Forelimb muscle (tissue), 1 donor: ENCODE results near the gene FRY. TPM values are rescaled to one million over a fixed set of nuclear protein-coding genes. Genes with fewer than 3 reads are reported as not detected.

Experiments
- DNase-seq: peaks from one replicate; pipeline ENCODE4 v3.0.0-alpha.2; 2013; ENCODE audit warnings: low read depth
- polyA plus RNA-seq: library from polyadenylated mRNA; unstranded; fragments of 120-200 nt; gene quantifications from one replicate; pipeline ENCODE4 v1.2.1, GENCODE V29; 2013; ENCODE audit not compliant: insufficient read length

FRY gene
- polyA plus RNA-seq, 1 donor = 53.1 TPM

DNA sequence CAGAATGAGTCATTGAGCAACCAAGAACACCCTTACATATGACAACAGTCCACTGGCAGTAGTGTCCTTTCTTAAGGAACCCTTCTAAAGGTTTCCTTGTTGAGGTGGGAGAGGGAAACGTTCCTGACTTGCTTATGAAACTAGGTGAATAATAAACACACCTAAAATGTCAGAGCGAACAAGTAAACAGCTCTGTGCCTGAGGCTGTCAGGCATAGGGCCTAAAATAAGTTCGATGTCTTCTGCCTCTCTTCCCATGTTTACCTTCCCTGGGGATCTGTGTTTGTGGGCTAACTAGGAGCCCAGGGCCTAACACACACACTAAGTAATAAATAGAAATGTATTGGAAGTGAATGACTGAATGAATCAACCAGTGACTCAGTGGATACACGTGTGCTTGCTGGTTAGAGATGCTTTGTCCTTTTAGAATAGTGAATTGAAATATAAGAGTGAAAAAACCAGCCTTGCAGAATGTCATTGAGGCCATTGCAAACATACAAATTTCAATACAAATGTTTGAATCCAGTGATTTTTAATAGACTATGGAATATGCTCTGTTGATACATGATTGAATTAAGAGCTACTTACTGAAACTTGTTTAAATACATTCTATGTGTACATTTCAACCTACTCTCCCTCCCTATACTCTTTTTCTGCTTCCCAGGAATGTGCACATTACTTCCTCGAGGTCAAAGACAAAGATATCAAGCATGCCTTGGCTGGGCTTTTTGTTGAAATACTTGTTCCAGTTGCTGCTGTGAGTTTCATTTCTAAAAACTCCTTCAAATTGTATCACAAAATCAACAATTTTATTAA lies 102.9 kb downstream of the FRY start:
- no peak for DNase-seq

DNA sequence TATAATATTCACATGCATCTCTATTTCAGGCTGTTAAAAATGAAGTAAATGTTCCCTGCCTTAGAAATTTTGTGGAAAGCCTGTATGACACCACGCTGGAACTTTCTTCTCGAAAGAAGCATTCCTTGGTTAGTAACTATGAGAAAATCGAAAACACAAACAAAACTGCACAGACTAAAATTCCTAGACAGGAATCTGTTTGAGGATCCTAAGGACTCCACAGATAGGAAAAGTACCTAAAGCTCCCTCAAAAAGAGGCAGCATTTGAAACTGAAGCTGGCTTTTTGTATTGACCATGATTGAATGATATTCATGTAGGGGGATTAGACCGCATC lies 103.4 kb downstream of the FRY start:
- no peak for DNase-seq

DNA sequence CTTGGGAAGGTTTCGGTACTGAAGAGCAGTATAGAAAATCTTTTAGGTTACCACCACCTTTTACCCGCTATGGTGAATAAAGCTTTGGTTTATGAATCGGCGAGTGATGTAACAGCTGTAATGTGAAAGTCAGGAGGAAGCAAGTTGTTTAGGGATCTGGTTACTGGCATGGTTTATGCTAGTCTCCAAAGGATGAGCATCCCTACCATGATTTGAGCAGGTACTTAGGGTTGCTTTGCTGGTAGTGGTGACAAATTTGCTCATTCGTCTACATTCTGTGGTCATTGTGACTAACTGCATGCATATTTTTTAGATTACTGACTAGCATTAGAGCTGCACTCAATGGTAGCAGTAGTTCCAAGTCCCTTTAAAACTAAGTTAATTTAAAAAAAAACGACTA lies 104.1 kb downstream of the FRY start:
- DNase-seq = no peak

DNA sequence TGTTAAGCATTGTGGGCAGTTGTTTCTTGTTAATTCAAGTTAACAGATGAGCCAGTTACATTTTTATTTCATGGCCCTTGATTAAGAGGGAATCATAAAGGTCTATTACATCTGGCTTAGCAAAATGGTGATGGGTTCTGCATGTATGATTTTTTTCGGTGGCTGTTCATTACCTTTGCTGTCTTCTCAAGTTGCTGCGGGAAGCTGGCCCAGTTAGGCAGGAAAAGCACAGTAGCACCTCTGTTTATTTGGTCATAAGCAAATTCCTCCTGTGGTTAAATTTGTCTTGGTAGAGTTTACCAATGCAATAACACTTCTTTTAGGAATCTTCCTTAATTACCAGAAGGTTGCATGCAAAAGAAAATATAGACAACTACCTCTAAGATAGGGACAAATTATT lies 104.5 kb downstream of the FRY start:
- no peak for DNase-seq

DNA sequence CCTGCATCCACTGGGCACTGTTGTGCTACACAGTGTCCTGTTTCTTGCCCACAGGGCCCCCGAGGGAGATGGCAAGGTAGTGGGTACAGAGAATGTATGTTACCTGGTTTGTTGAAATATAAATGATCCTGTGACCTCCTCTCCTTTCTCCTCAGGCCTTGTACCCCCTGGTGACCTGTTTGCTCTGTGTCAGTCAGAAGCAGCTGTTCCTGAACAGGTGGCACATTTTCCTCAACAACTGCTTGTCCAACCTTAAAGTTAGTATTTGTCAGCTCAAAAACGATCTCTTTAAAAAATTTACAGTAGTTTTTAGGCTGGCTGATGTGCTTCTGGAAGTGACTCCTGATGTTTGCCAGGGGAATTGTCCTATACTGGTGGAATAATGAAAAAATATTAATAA lies 105.1 kb downstream of the FRY start:
- no peak for DNase-seq

DNA sequence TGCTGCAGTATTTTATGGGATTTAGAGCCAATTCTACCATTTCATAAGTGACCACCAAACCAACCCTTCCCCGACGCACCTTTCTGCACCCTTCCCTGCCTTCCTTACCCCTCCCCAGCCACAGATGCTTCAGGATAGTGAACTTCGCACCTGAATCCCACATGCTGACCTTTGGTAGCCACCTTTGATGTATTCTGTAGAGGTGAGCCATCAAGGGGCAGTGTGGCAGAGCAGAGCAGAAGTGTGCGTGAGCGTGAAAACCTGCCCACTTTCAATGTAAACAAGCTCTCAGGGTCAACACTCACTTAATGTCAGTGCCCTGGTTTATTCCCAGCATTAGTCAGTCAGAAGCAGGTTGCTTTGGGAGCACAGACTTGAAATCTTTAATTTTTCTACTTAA lies 107.7 kb downstream of the FRY start:
- no peak for DNase-seq

GRCh38 chr13:32140109-32140508 lies 108.5 kb downstream of the FRY start:
- no peak for DNase-seq

DNA sequence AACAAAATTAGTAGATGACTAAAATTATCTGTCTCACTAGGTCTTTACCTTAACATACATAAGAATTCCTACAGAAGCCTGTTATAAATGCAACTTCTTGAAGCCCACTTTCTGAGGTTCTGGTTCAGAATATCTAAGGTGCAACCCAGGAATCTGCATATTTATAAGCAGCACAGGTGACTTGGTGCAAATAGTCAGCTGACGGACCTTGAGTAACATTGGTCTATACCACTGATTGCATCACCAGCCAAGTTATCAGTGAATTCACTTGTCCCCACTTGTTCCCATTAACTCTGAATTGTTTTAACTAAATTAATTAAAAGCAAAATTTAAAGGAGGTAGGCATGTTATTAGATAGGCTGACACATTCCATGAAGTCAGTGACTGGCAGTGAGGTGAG lies 109.9 kb downstream of the FRY start:
- no peak for DNase-seq

DNA sequence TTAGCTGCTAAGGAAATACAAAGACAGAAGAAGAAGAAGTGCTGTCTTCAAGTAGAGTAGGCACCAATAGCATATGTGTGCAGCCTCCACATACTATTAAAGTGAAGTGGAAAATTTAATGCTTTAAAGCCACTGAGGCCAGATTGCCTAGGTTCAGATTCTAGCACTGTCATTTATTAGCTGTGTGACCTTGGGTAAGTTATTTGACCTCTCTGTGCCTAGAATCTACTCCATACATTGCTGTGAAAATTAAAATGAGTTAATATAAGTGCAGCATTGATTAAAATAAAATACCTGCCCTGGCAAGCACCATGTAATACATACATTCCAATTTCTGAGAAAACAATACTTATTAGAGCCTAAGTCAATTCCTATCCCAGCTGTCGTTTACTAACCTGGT lies 110.5 kb downstream of the FRY start:
- no peak for DNase-seq

DNA sequence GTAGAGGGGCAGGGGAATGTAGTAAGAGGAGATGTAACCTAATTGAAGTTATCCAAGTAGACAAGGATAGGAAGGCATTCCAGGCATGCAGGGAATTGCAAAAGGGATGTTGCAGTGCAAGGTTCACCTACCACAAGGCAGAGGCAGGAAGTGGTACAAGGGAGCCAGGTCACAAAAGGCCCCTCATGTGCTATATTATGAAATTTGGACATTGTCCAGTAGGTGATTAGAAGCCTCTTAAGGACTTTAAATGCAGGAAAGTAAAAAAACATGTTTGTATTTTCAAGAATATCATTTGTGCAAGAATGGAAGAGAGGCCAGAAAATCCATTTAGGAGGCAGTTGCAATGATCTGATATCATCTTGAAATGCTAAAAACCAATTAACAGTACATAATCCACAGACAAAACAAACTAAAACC lies 111.4 kb downstream of the FRY start:
- no peak for DNase-seq

GRCh38 chr13:32147193-32147592 lies 115.6 kb downstream of the FRY start:
- DNase-seq = no peak

DNA sequence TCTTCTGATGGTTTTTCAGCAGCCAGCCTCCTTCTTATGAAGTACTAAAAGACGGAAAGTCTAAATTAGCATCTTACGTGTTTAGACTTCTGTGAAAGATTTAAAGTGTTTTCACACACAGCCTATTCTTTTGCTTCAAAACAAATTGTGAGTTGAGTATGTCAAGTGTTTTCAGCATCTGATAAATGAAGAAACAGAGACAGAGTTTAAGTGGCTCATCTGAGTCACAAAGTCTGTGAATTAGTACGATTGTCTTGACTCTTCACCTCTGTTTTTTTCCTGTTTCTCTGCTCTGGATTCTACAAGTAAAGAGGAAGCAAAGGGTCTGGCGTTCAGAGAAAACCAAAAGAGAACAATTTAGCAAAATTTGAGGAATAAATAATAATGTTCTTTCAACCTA lies 116.4 kb downstream of the FRY start:
- no peak for DNase-seq

DNA sequence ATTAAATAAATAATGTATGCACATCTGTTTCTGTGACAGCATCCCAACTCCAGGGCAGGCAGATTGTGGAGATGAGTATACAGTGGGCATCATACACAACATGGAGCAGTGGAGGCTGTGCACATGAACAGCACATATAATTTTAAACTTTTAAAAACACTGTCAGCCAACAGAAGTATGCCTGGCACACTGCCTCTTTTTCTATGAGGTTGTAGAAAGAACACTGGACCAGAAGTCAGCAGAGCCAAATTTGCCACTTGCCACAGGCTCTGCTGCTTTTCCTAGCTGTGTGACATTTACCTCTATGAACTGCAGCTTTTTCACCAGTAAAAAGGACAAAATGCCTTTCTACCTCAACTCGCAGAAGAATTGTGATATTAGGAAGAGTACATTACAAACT lies 118.7 kb downstream of the FRY start:
- no peak for DNase-seq

- DNase-seq = no peak
These were observed 119.2 kb downstream of the FRY start for GRCh38 chr13:32150794-32151193.

DNA sequence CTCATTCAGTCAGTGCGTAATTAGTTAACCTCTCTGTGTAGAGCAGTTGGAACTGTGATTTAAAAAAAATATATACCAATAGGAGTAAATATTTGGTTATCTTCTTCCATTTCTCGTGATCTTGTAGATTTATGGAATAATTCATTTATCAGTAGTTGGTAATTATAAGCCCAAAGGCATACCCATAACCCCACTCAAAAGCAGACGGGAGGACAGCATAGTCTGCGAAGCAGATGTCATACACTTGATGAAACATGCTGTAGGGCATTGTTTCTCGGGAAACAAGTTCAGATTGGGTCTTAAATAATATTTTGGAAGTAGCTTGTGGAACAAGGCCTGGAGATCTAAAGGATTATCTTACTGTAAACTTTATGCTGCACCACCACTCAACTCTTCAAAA lies 119.7 kb downstream of the FRY start:
- no peak for DNase-seq

- DNase-seq = no peak
These were observed 121.5 kb downstream of the FRY start for GRCh38 chr13:32153056-32153455.

GRCh38 chr13:32159137-32159869 lies 127.7 kb downstream of the FRY start:
- DNase-seq = no peak

GRCh38 chr13:32162395-32163005 lies 130.9 kb downstream of the FRY start:
- DNase-seq = no peak

- DNase-seq = no peak
These were observed 133.2 kb downstream of the FRY start for GRCh38 chr13:32164622-32165268.

DNA sequence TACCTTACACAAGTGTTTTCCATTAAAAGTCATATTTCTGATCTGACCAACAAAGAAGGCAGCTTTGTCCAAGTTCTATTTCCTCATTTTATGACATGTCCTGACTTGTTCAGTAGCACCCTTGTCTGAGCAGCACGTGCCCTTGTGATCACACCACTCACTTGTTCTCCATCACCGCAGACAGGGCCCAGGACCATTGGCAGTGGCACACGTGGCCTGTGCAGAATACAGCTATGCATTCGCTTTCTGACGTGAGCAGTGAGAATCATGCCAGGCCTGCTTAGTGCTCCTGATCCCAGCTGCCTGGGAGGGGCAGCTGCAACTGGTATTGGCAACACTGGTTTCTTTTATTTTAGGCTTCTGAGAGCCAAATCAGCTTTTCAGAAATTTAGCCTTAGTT lies 134.2 kb downstream of the FRY start:
- no peak for DNase-seq

- DNase-seq = no peak
These were observed 136.6 kb downstream of the FRY start for GRCh38 chr13:32168131-32168530.

DNA sequence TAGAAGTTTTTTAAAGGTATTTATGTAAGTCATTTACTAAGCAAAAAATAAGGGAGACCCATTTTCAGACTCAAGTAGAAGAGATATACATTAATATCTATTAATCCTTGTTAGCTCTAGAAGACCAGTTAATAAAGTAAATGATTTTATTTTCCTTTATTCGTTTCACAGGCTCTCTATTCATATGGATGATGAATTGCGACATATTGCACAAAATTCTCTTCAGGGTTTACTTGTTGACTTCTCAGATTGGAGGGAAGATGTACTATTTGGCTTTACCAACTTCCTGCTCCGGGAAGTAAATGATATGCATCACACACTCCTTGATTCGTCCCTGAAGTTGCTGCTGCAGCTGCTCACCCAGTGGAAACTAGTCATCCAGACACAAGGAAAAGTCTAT lies 139.3 kb downstream of the FRY start:
- no peak for DNase-seq

DNA sequence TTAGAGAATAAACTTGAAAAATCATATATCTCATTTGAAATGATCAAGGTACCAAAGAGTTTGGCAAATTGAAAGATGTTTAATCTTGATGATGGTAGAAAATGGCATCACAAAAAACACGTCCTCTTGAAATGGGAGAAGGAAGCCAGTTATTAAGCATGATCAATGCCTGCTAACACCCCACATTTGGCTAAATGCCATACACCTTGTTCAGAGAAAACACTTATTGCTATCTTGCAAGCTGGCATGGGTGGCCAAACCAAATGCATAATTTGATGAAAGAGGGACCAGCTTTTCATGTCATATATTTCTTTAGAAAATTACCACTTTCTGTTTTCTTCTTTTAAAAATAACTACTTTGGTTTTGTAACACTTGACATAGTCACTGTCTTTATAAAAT lies 142.3 kb downstream of the FRY start:
- no peak for DNase-seq
